Measurements from ENCODE around the gene FOS. TPM values are rescaled to one million over a fixed set of nuclear protein-coding genes. Genes with fewer than 3 reads are reported as not detected.

FOS gene
- total RNA-seq, 4 donors from 2014 or later: 78.0 to 286 (median 179) TPM

GRCh38 chr14:75315144-75315543 lies 36.5 kb downstream of the FOS start:
- peaks cover 3 to 39% (median 21%) of the 10 kb centered on the region in 3 donors for H3K4me1 ChIP-seq
- peak overlapping the region in 1 of 4 donors; percentile 35 for H3K27ac ChIP-seq
- H3K36me3 ChIP-seq: no peaks in the 10 kb centered on the region
- no peak for ATAC-seq
- H3K27me3 ChIP-seq: no peaks in the 10 kb centered on the region
- no peaks in the 10 kb centered on the region for H3K9me3 ChIP-seq
- TF ChIP-seq POLR2AphosphoS5 (IDR thresholded peaks at IDR 0.05) (no peak), CTCF (IDR thresholded peaks at IDR 0.05) (no peak), POLR2A (IDR thresholded peaks at IDR 0.05) (no peak), EP300 (IDR thresholded peaks at IDR 0.05) (no peak)
- 38% methylated on average over 3 of the region's 4 CpGs; no CpG with 5 or more reads in 1 of the 2 donors for WGBS, 2 donors (ENCODE audit: low coverage in 1 of 2)
- H3K4me3 ChIP-seq: no peak overlapping the region

- 69 to 71% methylated on average over 1 to 4 of the region's 4 CpGs for WGBS, 2 donors (ENCODE audit: low coverage in 1 of 2)
- no peaks in the 10 kb centered on the region for H3K9me3 ChIP-seq
- TF ChIP-seq POLR2AphosphoS5 (IDR thresholded peaks at IDR 0.05) (no peak), EP300 (IDR thresholded peaks at IDR 0.05) (no peak), POLR2A (IDR thresholded peaks at IDR 0.05) (no peak), CTCF (IDR thresholded peaks at IDR 0.05) (no peak)
- H3K27me3 ChIP-seq: no peaks in the 10 kb centered on the region
- H3K36me3 ChIP-seq: no peaks in the 10 kb centered on the region
- no peak for ATAC-seq
- peaks cover 0 to 19% (median 5%) of the 10 kb centered on the region in 3 donors for H3K4me1 ChIP-seq
- H3K4me3 ChIP-seq: no peak overlapping the region
- no peak overlapping the region for H3K27ac ChIP-seq
These were observed 38.5 kb downstream of the FOS start for GRCh38 chr14:75317148-75317547.

GRCh38 chr14:75318353-75318752 lies 39.7 kb downstream of the FOS start:
- H3K36me3 ChIP-seq: no peaks in the 10 kb centered on the region
- ATAC-seq: no peak
- TF ChIP-seq POLR2A (IDR thresholded peaks at IDR 0.05): no peak
- TF ChIP-seq CTCF (IDR thresholded peaks at IDR 0.05): no peak
- TF ChIP-seq POLR2AphosphoS5 (IDR thresholded peaks at IDR 0.05): no peak
- no peak for TF ChIP-seq EP300 (IDR thresholded peaks at IDR 0.05)
- no peak overlapping the region for H3K27ac ChIP-seq
- no peaks in the 10 kb centered on the region for H3K27me3 ChIP-seq
- no peak overlapping the region for H3K4me3 ChIP-seq
- peaks cover 0 to 16% (median 5%) of the 10 kb centered on the region in 3 donors for H3K4me1 ChIP-seq
- H3K9me3 ChIP-seq: no peaks in the 10 kb centered on the region

- 90 to 100% methylated on average over 1 to 2 of the region's 2 CpGs for WGBS, 2 donors (ENCODE audit: low coverage in 1 of 2)
- H3K4me3 ChIP-seq: no peak overlapping the region
These were observed 40.4 kb downstream of the FOS start for GRCh38 chr14:75319021-75319420.

More at GRCh38 chr14:75319021-75319420, 40.4 kb downstream of the FOS start:
- Histone ChIP-seq H3K36me3 (no peaks in the 10 kb centered on the region), H3K4me1 (peaks cover 0 to 16% (median 5%) of the 10 kb centered on the region in 3 donors), H3K9me3 (no peaks in the 10 kb centered on the region), H3K27me3 (no peaks in the 10 kb centered on the region), H3K27ac (no peak overlapping the region)
- ATAC-seq: no peak
- TF ChIP-seq CTCF (IDR thresholded peaks at IDR 0.05) (no peak), POLR2A (IDR thresholded peaks at IDR 0.05) (no peak), POLR2AphosphoS5 (IDR thresholded peaks at IDR 0.05) (no peak), EP300 (IDR thresholded peaks at IDR 0.05) (no peak)
